PFSK-1 (cell line): Measurements from ENCODE around the gene CENPC.

Source experiments
- FOXP2 ChIP-seq: optimal IDR thresholded peaks from 2 replicates; pipeline ENCODE3; 2011; ENCODE audit warnings: borderline replicate concordance, control low read depth, inconsistent platforms; ENCODE audit not compliant: insufficient read depth; ENCODE audit errors: extremely low read length, extremely low read depth
- POLR2AphosphoS5 ChIP-seq: IDR thresholded peaks from 2 replicates; pipeline ENCODE4 v1.6.1; 2012; ENCODE audit warnings: low read depth, mild to moderate bottlenecking, control low read depth, low read length, moderate library complexity
- REST ChIP-seq, 2 experiments: IDR thresholded peaks; 2 replicates each; pipeline versions ENCODE4 v1.6.1 to v1.8.0; 2011 to 2012; ENCODE audit warnings: low read depth in 2 of 2, low read length in 2 of 2, control low read depth in 1 of 2, inconsistent platforms in 1 of 2, mild to moderate bottlenecking in 1 of 2, moderate library complexity in 1 of 2; ENCODE audit not compliant: insufficient read depth in 1 of 2
- SIN3A ChIP-seq: IDR thresholded peaks from 2 replicates; pipeline ENCODE4 v1.6.1; 2012; ENCODE audit warnings: mild to moderate bottlenecking, low read length, moderate library complexity, borderline replicate concordance; ENCODE audit not compliant: insufficient read depth
- TAF1 ChIP-seq: IDR thresholded peaks from 2 replicates; pipeline ENCODE4 v1.6.1; 2012; ENCODE audit warnings: low read length, control low read depth, borderline replicate concordance; ENCODE audit not compliant: insufficient read depth

CENPC gene

GRCh38 chr4:67533112-67533511 is 12.2 kb downstream of the CENPC start:
- TF ChIP-seq TAF1 (no peak), REST (IDR thresholded peaks at IDR 0.05; ENCODE audit: insufficient read depth in 1 of 2, low read depth in 2 of 2, low read length in 2 of 2) (no peak), POLR2AphosphoS5 (no peak), FOXP2 (no peak), SIN3A (no peak)

GRCh38 chr4:67531379-67531962 is 13.8 kb downstream of the CENPC start:
- TF ChIP-seq POLR2AphosphoS5: no peak
- no peak for TF ChIP-seq REST (IDR thresholded peaks at IDR 0.05; ENCODE audit: insufficient read depth in 1 of 2, low read depth in 2 of 2, low read length in 2 of 2)
- no peak for TF ChIP-seq SIN3A
- no peak for TF ChIP-seq TAF1
- no peak for TF ChIP-seq FOXP2

GRCh38 chr4:67522851-67523671 is 22.2 kb downstream of the CENPC start:
- TF ChIP-seq POLR2AphosphoS5: no peak
- TF ChIP-seq REST (IDR thresholded peaks at IDR 0.05; ENCODE audit: insufficient read depth in 1 of 2, low read depth in 2 of 2, low read length in 2 of 2): no peak
- no peak for TF ChIP-seq SIN3A
- TF ChIP-seq FOXP2: no peak
- TF ChIP-seq TAF1: no peak

GRCh38 chr4:67522230-67522629 is 23.1 kb downstream of the CENPC start:
- TF ChIP-seq FOXP2: no peak
- TF ChIP-seq SIN3A: no peak
- TF ChIP-seq REST (IDR thresholded peaks at IDR 0.05; ENCODE audit: insufficient read depth in 1 of 2, low read depth in 2 of 2, low read length in 2 of 2): no peak
- TF ChIP-seq POLR2AphosphoS5: no peak
- TF ChIP-seq TAF1: no peak
